H1 (cell line): ENCODE data around the gene SLC9A5.

Experiments
- BACH1 ChIP-seq: IDR thresholded peaks from 2 replicates; pipeline ENCODE4 v1.6.1; 2012; ENCODE audit warnings: low read length, improper control_type of control experiment
- CBX5 ChIP-seq: fragments of 300-800, 300-1000 bp; sonication (generic); IDR thresholded peaks from 2 replicates; pipeline ENCODE4 v1.7.1; 2016; ENCODE audit warnings: antibody characterized with exemption, low read length, low read depth
- CTCF ChIP-seq, 3 experiments: IDR thresholded peaks; 1 replicate in 2 of 3; 2 replicates in 1 of 3; pipeline versions ENCODE4 v1.5.1 to v1.6.1; 2011; ENCODE audit warnings: low read length in 3 of 3, mild to moderate bottlenecking in 3 of 3, inconsistent platforms in 2 of 3, low read depth in 1 of 3, moderate library complexity in 1 of 3; ENCODE audit not compliant: insufficient read depth in 1 of 3; ENCODE audit errors: control extremely low read depth in 1 of 3
- EGR1 ChIP-seq: IDR thresholded peaks from 2 replicates; pipeline ENCODE4 v1.6.1; 2011; ENCODE audit warnings: low read depth, low read length, borderline replicate concordance
- HDAC2 ChIP-seq, 2 experiments: fragments of 300-600 bp in 1 of 2; sonication (generic) in 1 of 2; IDR thresholded peaks; 2 replicates each; pipeline ENCODE4 v1.6.1; 2011 to 2012; ENCODE audit warnings: low read depth in 2 of 2, low read length in 2 of 2, mild to moderate bottlenecking in 2 of 2, moderate library complexity in 2 of 2, borderline replicate concordance in 1 of 2, inconsistent platforms in 1 of 2
- MAX ChIP-seq: IDR thresholded peaks from 2 replicates; pipeline ENCODE4 v1.6.1; 2012; ENCODE audit warnings: inconsistent platforms
- POLR2A ChIP-seq, 2 experiments: IDR thresholded peaks; 1 replicate in 1 of 2; 2 replicates in 1 of 2; pipeline ENCODE4 v1.6.1; 2011; ENCODE audit warnings: low read depth in 2 of 2, low read length in 2 of 2, mild to moderate bottlenecking in 2 of 2; ENCODE audit errors: control extremely low read depth in 1 of 2
- POLR2AphosphoS5 ChIP-seq: IDR thresholded peaks from 2 replicates; pipeline ENCODE4 v1.6.1; 2011; ENCODE audit warnings: low read depth, low read length
- RFX5 ChIP-seq: IDR thresholded peaks from 2 replicates; pipeline ENCODE4 v1.6.1; 2011; ENCODE audit warnings: low read depth, low read length, improper control_type of control experiment, borderline replicate concordance
- RNF2 ChIP-seq: fragments of 200-900, 300-1000 bp; sonication (generic); IDR thresholded peaks from 2 replicates; pipeline ENCODE4 v1.7.1; 2016; ENCODE audit warnings: borderline replicate concordance, low read depth, mild to moderate bottlenecking, antibody characterized with exemption, low read length; ENCODE audit not compliant: poor library complexity, severe bottlenecking; ENCODE audit errors: missing control alignments
- SP1 ChIP-seq: IDR thresholded peaks from 2 replicates; pipeline ENCODE4 v1.6.1; 2011; ENCODE audit warnings: low read depth, low read length
- SRF ChIP-seq: IDR thresholded peaks from 2 replicates; pipeline ENCODE4 v1.6.1; 2011; ENCODE audit warnings: mild to moderate bottlenecking, low read depth, low read length, moderate library complexity
- YY1 ChIP-seq: IDR thresholded peaks from 2 replicates; pipeline ENCODE4 v1.6.1; 2011; ENCODE audit warnings: low read depth, mild to moderate bottlenecking, low read length

GRCh38 chr16:67247192-67248072 lies 1.3 kb upstream of the SLC9A5 start, which contains the start of gene FHOD1:
- TF ChIP-seq CTCF (IDR thresholded peaks at IDR 0.05; ENCODE audit: control extremely low read depth in 1 of 3, insufficient read depth in 1 of 3, low read depth in 1 of 3, low read length in 3 of 3), result no peak
- TF ChIP-seq RNF2, result no peak
- TF ChIP-seq CBX5, result no peak
- no peak for TF ChIP-seq POLR2A (IDR thresholded peaks at IDR 0.05; ENCODE audit: control extremely low read depth in 1 of 2, low read depth in 2 of 2, low read length in 2 of 2)
- no peak; a peak in 1 of 4 replicates for TF ChIP-seq HDAC2 (IDR thresholded peaks at IDR 0.05; ENCODE audit: borderline replicate concordance in 1 of 2, low read depth in 2 of 2, low read length in 2 of 2)
- 0 out of 2 replicates have a peak, but pooled peaks have one; percentile 36 for TF ChIP-seq SP1
- TF ChIP-seq POLR2AphosphoS5, result no peak; the same call in 1 of the 2 replicates
- TF ChIP-seq MAX, result peak; percentile 85
- TF ChIP-seq SRF, result no peak
- TF ChIP-seq BACH1, result no peak
- no peak for TF ChIP-seq YY1
- no peak for TF ChIP-seq EGR1
- no peak for TF ChIP-seq RFX5
